Cerebellar cortex (tissue), 1 donor: ENCODE results near the gene CP.

Experiments used
- DNase-seq: peaks from one replicate; pipeline ENCODE4 v3.0.0-alpha.2; 2015; ENCODE audit warnings: low spot score

The CP gene

GRCh38 chr3:149122721-149123578 is 98.7 kb downstream of the CP start:
- no peak for DNase-seq
